Tibial nerve (tissue), 3 donors: ENCODE data around the gene PRRC2B.

Experiments
- CTCF ChIP-seq, 5 experiments: fragments of 200-600 bp in 3 of 5; fragments of 450-650 bp in 2 of 5; sonication (generic) in 3 of 5; IDR thresholded peaks; one replicate each; pipeline ENCODE4 v1.5.1; 2016 to 2019; ENCODE audit warnings: antibody characterized with exemption in 5 of 5, mild to moderate bottlenecking in 3 of 5, moderate library complexity in 2 of 5
- POLR2A ChIP-seq, 2 donors: fragments of 450-650 bp; IDR thresholded peaks; one replicate each; pipeline ENCODE4 v1.6.1; 2017; ENCODE audit warnings: antibody characterized with exemption in 2 of 2, mild to moderate bottlenecking in 2 of 2, moderate library complexity in 2 of 2

GRCh38 chr9:131529597-131530545, 136.0 kb downstream of the PRRC2B start:
- TF ChIP-seq CTCF (IDR thresholded peaks at IDR 0.05), result no peak
- TF ChIP-seq POLR2A (IDR thresholded peaks at IDR 0.05), result no peak
